Dermis blood vessel endothelial cell (primary cell): ENCODE results near the gene TMEM271. TPM values are rescaled to one million over a fixed set of nuclear protein-coding genes. Genes with fewer than 3 reads are reported as not detected.
"Not testable (repeated sequence)": the region's sequence is repeated elsewhere in the genome, so short reads cannot be mapped to it uniquely, and the experiment has no call there.

Source experiments
- DNase-seq: peaks from one replicate; pipeline ENCODE4 v3.0.0; 2010
- total RNA-seq: library from RNA; depleted of rRNA; stranded (reverse); fragments of >200 nt; gene quantifications from 2 replicates; pipeline ENCODE4 v1.2.3, GENCODE V29; 2014

The TMEM271 gene
- total RNA-seq, 1 donor from 2014 or later: not detected

DNA sequence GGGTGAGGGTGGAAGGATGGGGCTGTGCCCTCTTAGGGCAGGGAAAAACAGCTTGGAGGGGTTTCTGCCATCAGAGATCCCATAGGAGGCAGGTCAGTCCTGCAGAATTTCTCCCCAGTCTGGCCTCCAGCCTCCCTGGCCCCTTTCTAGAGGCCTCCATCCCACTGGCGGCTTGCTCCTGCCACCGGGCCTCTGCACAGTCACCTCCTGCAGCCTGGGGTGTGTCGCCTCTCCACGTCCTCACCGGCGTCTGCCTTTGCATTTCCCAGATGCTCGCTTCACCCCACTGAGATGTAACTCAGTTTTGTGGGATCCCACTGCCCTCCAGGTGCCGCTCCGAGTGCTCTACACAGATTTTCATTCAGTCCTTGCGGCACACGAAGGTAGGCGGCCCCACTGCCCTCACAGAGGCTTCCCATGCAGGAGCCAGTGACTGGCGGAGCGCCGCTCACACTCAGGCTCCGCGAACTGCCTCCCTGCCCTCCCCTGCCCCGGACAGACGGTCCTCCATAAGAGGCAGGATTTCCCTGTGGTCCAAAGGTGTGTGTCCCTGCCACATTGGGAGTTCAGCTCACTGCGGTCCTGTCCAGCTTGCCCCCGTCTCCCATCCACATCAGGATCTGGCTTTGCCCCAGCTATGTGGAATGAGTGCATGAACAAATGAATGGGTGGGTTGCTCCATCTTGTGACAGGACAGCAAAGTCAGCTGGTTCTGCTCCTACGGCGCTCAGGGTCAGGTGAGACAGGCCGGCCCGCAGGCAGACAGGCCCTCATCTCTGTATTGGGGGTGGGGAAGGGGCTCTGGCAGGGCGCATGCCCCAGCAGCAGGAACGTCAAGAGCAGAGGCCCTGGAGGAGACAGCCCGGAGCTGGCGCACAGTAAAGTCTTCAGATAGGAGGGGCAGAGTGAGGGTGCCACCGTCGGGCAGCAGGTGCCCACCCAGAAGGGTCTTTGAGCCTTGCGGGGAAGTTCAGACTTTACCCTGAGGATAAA lies 2.7 kb upstream of the TMEM271 start:
- no peak for DNase-seq

DNA sequence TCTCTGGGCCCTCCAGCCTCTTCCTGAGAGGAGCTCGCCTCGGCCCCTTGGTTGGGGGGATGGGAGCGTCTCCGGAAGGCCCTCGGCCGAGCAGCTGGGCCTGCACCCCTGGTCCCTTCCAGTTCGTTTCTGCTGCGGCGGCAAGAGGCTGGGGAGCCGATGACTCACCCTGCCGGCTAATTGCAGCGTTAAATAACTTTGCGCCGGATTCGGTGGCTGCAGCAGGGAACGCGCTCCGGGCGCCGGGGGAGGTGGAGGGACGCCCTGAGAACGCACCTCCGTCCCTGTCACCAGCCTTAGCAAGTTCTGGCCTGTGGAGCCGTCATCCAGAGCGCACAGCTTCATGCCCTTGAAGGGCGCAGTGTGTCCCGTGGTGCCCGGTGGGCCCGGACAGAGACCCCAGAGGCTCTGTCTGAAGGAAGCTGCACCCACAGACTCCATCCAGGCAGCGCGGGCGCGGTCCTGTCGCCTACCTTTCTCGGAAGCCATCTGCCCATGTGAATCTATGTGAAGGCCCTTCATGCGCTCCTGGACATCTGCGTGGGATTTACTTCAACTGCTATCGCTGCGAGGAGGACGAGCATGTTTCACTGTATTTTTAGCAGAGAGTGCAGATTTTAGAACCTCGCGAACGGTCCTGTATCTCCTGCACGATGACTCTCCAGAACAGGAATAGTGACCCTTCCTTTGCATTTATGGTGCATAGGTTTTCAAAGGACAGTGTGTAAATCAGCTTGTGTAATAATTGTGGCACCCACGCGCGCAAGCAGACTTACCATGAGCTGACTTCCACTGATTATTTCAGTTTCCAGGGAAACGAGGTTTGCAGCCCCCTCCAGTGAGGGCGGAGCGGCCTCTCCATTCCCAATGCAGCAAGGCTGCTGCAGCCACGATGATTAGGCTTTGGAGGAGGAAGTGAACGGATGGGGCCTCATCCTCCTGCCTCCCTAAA lies 1.7 kb upstream of the TMEM271 start:
- DNase-seq: peak; percentile 19

GRCh38 chr4:576991-577498 lies 950 bp upstream of the TMEM271 start:
- no peak for DNase-seq

- DNase-seq: peak; percentile 72
Measured at GRCh38 chr4:575281-576141, 584 bp downstream of the TMEM271 start.

- no peak for DNase-seq
Measured at GRCh38 chr4:574346-575161, 1.5 kb downstream of the TMEM271 start.

DNA sequence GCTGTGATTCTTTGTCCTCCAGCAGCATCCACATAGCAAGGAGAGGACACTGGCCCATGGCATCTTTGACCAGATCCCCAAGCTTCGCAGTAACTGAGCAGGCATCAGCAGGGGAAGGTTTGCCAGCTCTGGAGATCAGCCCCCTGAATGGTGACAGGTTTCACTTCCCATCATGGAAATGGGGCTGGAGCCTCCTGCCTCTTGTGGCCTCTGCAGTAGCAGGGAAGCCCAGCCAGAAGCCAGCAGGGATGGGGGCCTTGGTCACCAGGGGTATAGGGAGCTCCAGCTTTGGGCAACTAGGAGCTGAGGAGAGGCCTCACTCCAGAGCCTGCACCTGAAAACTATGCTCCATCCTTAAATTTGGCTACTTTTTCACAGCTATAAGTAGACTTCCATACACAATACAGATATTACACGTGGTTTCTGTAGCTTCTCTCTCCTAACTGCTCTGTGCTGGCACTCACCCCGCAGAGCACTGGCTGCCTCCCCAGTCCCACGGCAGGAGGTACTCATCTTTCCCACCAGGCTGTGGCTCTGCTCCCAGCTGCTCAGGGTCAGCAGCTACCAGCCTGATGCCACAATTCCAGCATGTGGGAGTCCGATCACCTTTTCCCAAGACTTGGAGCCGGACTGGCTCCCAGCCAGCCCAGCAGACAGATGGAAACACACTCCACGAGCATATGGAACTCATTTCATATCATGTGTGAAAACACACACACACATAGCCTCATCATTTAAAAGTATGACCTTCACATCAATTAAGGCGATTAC lies 2.8 kb downstream of the TMEM271 start:
- DNase-seq: no peak

GRCh38 chr4:572594-572993 lies 3.5 kb downstream of the TMEM271 start:
- DNase-seq: no peak

GRCh38 chr4:571838-572572 lies 4.1 kb downstream of the TMEM271 start:
- no peak for DNase-seq

DNA sequence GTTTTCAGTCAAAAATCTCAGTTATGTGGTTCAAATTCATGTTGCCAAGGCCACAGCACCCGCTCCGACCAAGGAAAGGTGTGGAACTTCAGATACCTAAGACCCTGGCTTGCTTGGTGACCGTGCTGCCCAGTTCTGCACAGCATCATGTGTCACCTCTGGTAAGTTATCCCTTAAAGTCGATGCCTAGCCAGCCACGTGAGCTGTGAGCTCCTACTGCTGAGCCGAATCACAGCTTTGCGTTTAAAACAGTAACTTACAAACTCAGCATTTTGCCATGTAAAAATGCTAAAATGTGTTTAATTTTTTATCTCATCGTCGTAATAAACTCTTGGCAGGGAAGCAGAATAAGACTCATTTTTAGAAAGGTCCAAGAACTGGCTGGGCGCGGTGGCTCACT lies 5.3 kb downstream of the TMEM271 start:
- DNase-seq: no peak

GRCh38 chr4:569958-570667 lies 6.0 kb downstream of the TMEM271 start:
- DNase-seq: no peak

- DNase-seq: no peak
Measured at GRCh38 chr4:568962-569361, 7.1 kb downstream of the TMEM271 start.

DNA sequence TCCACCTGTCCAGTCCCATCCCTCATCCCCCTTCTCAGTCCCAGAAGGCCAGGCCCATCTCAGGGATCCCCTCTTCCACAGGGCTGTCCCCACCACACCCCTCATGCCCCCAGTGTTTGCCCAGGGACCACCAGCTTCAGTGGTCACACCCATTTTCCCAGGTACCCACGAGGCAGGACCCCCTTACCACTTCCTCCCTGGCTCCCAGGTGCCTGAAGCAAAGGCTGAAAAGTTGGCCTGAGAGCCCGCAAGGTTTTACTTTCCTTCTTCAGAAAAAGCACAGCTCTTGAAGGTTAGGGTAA lies 7.8 kb downstream of the TMEM271 start:
- DNase-seq: no peak

- DNase-seq: no peak
Measured at GRCh38 chr4:567457-568350, 8.4 kb downstream of the TMEM271 start.

DNA sequence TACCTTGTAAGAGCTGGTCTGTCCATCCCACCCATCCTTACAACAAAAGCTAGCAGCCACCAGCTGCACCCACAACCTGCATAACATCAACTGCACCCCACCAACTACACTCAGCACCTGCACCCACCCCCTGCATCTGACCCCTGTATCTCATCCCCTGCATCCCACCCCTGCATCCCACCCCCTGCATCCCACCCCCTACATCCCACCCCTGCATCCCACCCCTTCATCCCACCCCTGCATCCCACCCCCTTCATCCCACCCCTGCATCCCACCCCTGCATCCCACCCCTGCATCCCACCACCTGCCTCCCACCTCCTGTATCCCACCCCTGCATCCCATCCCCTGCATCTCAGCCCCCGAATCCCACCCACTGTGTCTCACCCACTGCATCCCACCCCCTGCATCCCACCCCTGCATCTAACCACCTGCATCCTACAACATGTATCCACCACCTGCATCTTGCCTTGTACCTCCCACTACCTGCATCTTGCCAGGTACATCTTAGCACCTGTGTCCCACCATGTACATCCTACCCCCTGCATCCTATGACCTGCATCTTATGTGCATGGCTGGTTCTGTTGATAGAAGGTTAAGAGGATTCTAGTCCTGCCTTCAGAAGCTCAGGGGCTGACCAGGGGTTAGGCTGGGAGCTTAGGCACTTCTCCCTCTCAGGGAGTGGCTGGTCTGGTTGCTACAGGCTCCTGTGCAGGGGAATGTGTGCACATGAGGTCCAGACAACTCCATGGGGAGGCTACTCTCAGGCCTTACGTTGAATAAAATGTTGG lies 9.4 kb downstream of the TMEM271 start:
- no peak for DNase-seq

- no peak for DNase-seq
Measured at GRCh38 chr4:566035-566434, 10.1 kb downstream of the TMEM271 start.

DNA sequence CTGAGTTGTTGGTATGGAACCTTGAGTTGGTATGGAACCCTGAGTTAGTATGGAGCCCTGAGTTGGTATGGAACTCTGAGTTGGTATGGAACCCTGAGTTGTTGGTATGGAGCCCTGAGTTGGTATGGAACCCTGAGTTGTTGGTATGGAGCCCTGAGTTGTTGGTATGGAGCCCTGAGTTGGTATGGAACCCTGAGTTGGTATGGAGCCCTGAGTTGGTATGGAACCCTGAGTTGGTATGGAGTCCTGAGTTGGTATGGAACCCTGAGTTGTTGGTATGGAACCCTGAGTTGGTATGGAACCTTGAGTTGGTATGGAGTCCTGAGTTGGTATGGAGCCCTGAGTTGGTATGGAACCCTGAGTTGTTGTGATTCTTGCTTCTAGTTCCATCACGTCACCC lies 10.5 kb downstream of the TMEM271 start:
- DNase-seq: not testable (repeated sequence)

GRCh38 chr4:562458-562857 lies 13.6 kb downstream of the TMEM271 start:
- DNase-seq: not testable (repeated sequence)
